Frontal cortex (tissue), 4 donors: Measurements from ENCODE around the gene ABCC5. TPM values are rescaled to one million over a fixed set of nuclear protein-coding genes. Genes with fewer than 3 reads are reported as not detected.
"Not testable (repeated sequence)": the region's sequence is repeated elsewhere in the genome, so short reads cannot be mapped to it uniquely, and the experiment has no call there.

ENCODE experiments used
- DNase-seq, 2 donors: peaks; one replicate each; pipeline ENCODE4 v3.0.0; 2012; ENCODE audit warnings: low spot score in 2 of 2
- FAIRE-seq: peaks from 2 replicates; lab custom pipeline; 2012; peaks lifted over from hg19 to GRCh38; lab: Jason Lieb, UNC
- total RNA-seq: library from RNA; depleted of rRNA; stranded (reverse); fragments of >200 nt; gene quantifications from one replicate; pipeline ENCODE4 v1.2.3, GENCODE V29; 2014
- donor health status: control.
- donor health status: control.
- donor health status: control.

The ABCC5 gene
- total RNA-seq, 1 donor from 2014 or later, result 37.9 TPM

DNA sequence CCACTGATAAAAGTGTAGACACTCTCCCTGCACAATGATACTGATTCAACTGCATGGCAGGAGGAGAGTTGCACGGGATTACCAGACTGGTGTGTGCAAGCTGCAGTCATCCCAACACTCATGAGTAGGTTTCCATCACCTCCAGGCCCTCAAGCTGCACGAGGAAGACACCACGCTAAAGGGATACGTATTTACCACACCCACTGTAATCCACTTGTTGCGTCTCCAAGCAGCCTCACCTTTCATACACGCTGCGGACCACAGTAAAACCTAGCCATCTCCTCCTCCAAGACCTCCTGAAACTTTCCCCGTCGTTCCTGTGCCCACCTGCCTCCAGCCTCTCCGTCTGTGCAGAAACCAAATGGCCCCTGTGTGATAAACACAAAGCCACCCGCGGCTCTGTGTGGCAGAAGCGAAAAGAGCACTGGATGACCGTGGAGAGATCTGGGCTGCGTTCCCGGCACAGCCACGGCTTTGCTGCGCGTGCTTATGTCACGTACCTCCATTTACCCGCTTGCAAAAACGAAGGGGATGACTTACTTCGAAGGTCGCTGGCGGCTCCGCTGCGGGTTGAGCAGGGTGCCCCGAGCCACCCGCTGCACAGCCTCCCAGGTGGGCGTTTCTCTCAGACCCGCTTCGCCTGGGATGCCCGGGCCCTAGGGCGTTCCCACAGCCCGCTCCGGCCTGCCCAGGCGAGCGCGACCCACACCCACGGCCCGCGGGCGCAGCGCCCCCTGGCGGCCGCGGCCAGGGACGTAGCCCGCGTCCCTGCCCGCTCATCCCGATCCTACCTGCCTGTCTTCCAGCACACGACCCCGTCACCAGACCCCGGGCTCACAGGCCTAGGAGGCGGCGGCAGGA is 643 bp downstream of the ABCC5 start:
- peak; percentile 78 for DNase-seq

GRCh38 chr3:184016169-184016570 is 1.5 kb downstream of the ABCC5 start:
- FAIRE-seq, result no peak
- DNase-seq, result no peak

More for the DNA sequence above, 643 bp downstream of the ABCC5 start:
- FAIRE-seq, result no peak

DNA sequence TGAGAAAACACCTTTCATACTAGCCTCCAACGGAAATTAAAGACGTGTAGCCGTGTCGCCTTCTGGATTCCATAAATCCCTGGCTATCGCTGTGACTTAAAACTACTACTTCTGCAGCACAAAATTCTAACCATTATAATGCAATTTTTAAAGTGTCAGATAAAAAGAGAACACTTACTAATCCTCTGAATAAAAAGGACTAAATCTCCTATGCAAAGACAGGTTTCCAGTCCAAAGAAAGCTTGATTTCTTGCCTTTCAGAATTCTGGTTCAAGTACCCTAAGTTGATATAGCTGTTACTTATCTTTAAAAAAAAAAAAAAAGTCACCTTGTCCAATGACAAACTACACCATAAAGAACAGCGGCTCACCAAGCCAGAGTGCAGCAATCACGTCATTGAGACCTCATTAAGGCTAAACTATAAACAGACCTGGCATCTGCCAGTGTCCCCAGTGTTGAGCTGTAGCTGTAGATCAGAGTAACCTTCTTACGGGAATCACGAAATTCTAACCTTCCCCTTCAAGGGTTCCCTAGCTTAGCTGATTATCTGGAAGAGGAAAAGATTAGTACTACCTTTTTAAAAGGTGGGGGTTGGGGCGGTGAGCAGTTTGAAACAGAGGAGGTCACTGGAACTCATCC is 2.2 kb downstream of the ABCC5 start:
- DNase-seq, result no peak

GRCh38 chr3:184011937-184012889 is 5.5 kb downstream of the ABCC5 start:
- FAIRE-seq (no peak), DNase-seq (no peak)

More for the DNA sequence above, 2.2 kb downstream of the ABCC5 start:
- no peak for FAIRE-seq

- DNase-seq (no peak), FAIRE-seq (no peak)
Observed at GRCh38 chr3:184011230-184011876, 6.3 kb downstream of the ABCC5 start.

GRCh38 chr3:184008161-184008560 is 9.5 kb downstream of the ABCC5 start:
- FAIRE-seq, result no peak

DNA sequence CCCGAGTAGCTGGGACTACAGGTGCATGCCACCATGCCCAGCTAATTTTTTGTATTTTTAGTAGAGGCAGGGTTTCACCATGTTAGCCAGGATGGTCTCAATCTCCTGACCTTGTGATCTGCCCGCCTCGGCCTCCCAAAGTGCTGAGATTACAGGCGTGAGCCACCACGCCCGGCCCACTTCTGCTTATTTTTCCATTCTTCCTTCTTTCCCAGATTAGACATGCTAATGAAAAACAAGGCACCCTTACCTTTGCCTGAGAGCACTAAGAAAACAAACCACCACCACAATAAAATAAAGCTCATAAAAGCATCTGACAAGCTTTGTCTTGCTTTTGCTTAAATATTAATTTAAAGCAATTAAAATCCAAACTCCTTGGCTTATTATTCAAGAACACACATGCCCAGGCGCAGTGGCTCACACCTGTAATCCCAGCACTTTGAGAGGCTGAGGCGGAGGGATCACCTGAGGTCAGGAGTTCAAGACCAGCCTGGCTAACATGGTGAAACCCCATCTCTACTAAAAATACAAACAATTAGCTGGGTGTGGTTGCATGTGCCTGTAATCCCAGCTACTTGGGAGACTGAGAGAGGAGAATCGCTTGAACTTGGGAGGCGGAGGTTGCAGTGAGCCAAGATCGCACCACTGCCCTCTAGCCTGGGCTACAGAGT is 10.4 kb downstream of the ABCC5 start:
- not testable (repeated sequence) for FAIRE-seq, DNase-seq

More at GRCh38 chr3:184008161-184008560, 9.5 kb downstream of the ABCC5 start:
- DNase-seq, result no peak

DNA sequence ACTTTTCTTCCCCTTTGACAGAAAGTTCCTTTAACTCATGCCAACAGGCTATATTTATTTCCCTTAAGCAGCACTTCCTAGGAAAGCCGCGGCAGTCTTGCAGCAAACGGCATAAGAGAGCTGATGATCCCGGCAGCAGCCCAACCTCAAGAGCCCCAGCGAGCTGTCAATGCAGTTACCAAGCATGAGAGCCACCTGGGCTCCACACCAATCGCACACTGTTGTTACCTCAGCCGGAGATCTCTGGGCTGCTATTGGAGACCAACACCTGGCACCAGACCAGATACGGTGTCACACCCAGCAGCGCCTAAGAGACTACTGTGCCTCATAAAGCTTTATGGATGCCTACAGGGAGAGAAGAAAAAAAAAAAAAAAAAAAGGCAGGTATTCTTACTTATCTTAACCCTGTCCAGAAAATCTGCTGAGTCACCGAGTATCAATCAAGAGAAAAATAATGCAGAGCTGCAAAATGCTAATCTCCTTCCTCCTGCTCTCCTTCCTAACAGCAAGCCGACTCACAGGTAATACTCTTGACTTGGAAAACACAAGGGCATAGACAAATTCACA is 11.7 kb downstream of the ABCC5 start:
- FAIRE-seq (no peak), DNase-seq (no peak)

DNA sequence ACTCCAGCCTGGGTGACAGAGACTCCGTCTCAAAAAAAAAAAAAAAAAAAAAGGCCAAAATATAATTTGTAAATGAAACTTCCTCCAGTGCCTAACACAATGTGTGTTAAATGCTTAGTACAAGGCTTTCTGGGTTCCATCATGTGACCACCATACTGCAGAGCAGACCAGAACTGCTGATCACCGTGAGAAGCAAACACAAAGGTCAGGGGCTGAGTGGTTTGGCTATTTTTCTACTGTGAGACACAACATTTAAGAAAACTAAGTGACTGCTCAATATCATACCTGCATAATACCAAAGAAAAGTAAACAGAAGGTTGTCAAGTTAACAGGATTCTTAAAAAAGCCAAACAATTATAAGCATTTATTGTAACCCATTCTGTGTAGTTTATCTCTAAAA is 13.2 kb downstream of the ABCC5 start:
- FAIRE-seq (no peak), DNase-seq (no peak)

DNA sequence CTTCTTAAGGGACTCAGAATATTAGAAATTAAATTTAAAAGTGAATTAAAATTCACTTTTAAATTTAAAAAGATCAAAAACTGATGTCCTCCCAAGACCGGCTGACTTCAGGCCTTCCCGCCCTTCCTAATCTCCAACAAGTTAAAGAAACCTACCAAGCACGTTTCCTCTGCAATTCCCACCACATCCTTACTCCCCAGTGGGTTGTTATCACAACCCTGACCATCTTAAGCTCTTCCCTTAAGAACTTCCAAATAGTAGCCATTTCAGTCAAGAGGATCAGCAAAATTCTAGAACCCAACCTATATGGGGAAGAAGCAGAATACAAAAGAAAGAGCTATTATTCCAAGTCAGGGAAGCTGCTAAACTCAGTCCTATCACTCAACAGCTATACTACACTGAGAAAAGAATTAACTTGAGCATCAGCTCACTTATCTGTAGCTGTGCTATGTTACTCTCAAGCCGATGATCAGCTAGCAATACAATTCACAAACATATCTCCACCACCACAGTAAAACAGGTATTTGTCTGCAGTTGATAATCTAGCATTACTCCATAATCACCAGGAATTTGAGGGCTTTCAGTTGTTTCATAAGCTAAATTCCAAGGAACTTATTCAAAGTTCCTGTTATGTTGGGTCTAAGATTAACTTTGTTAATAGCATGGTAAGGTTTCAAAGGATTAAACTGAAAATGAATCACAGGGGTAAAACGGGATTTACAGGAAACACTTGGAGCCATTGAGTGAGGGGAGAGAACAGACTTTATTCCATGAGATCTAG is 14.3 kb downstream of the ABCC5 start:
- FAIRE-seq, result no peak
- no peak for DNase-seq

DNA sequence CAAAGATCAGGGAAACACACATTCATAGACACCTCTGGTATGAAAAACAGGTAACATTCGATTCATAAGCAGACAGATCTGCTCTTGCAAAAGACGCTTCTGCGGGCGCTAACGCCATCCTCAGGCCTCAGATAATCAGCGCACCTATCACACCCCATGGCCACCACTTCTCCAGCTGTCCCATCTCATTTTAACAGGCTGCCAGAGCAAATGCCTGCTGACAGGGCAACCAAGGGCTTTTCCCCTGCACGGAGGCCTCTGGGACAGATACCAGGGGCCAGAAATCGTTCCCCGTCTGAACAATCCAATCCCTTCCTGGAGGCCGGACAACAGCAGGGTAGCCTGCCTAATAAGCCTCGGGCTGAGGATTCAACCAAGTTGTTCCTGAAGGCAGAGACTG is 15.2 kb downstream of the ABCC5 start:
- no peak for FAIRE-seq
- DNase-seq, result no peak

GRCh38 chr3:184001761-184002160 is 15.9 kb downstream of the ABCC5 start:
- DNase-seq, result no peak
- no peak for FAIRE-seq

GRCh38 chr3:183991403-183991802 is 26.3 kb downstream of the ABCC5 start:
- no peak for DNase-seq
- FAIRE-seq, result no peak

DNA sequence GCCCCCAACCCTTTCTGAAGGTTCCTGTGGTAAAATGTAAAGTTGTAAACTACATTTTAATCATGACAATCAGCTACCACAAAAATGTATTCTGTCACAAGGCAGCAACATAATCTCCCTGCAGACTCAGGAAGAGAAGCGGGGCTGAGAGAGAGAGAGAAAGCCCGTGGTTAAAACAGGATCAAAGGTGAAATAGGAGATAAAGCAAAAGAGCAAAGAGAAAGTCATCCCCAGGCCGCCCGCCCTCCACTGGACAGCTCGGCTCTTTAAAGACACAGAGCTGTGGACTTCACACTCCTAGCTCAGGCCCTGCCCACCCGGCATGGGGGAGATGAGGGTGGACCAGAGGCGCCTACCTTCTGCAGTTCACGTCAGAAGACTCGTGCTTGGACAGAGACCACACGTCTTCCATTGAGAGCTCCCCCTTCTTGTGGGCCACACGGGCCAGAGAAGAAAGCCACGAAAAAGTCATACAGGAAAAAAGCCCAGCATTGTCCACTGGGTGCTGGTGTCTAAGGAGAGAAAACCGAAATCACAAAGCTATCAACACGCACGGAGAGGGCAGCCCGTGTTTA is 29.4 kb downstream of the ABCC5 start:
- FAIRE-seq (no peak), DNase-seq (no peak)

DNA sequence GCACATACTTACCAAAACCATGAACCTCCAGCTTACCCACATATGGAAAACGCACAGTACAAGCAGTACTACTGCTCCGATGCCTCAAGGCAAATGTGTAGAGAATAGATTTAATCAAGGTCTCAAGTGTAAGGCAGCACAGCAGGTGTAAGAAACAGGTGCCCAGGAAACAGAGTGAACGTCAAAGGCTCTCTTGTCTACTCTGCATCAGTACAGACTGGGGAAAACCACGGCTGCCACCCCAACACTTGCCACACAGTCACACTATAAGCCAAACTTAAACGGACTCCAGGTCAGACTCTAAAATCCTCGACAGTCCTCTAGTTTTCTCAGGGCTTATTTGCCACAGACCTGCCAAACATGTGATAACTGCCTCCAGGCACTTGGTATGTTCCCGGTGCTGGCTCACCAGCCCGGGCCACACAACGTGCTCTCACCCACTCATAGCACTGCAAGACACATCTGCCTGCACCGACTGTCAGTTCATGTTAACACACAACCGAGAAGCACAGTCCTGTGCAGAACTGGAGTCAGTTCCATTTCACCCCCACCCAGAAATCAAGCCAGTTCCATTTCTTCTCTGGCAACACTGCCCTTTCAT is 30.6 kb downstream of the ABCC5 start:
- FAIRE-seq (no peak), DNase-seq (no peak)

DNA sequence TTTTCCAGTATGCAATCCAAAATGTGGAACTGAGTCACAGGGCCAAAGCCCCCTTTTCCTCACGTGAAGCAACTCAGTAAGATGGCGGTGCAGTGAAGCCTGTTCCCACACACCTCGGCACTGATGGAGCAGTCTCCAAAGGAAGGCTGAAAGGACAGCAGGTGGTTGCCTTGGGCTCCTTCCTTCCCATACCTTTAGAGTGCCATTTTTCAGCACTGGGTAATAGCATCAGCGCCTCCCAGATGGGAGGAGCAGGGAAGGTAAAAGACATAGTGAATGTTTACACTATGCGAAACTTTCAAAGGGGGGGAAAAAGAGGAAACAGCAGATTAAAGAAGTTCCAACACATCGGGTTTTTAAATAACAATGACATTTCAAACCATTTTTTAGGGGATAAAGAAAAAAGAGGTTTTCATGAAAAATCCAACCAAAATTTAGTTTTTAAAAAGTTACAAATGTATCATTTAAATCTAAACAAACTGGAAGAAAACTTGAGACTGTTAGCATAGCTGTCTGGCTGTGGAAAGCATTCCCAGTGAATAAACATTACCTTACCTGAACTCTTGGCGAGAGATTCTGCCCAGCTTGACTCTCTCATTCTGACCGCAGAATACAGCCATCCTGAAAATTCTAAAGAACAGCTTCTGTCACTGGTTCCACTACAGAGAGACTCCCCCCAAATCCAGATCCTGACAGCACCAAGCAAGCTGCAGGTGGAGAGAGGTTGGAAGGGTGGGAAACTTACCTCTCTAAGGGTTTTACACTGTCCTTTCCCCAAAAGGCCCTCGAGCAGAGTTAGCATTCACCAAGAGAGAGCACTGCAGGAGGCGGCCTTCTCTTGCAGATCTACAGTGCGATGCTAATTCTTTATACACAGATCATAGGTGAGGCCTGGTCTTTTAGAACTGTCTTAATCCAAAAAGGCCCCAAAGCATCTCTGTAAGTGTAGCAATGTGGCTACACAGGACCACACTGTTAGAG is 32.6 kb downstream of the ABCC5 start:
- DNase-seq (no peak), FAIRE-seq (no peak)
